GM12878 (cell line): ENCODE data around the gene GCNT4. TPM values are rescaled to one million over a fixed set of nuclear protein-coding genes. Genes with fewer than 3 reads are reported as not detected.

ENCODE experiments used
- ATAC-seq: fragments of 200-7000 bp; cut with Tn5 transposase; 3 replicates; pipeline ENCODE4 v1.9.1; 2020; ENCODE audit warnings: mild to moderate bottlenecking, moderate library complexity
- BruUV-seq: library from RNA; stranded (reverse); fragments of 400-500 nt; replicated peaks from 2 replicates; lab custom pipeline; 2021; lab: Mats Ljungman, UMichigan
- CTCF ChIA-PET: fragments of 300-600 bp; sonication (Branson Sonifier 250); formaldehyde crosslinking; extraction: SDS; loops from one replicate; lab custom pipeline; 2021; ENCODE audit warnings: inconsistent platforms; lab: Yijun Ruan, JAX
- POLR2A ChIA-PET: fragments of 350-600 bp; formaldehyde crosslinking; extraction: SDS; loops from one replicate; lab custom pipeline; 2021; ENCODE audit warnings: inconsistent platforms; lab: Charles Lee
- RAD21 ChIA-PET: fragments of 300-600 bp; sonication (Branson Sonifier 250); formaldehyde crosslinking; loops from one replicate; lab custom pipeline; 2023; ENCODE audit warnings: antibody characterized with exemption; ENCODE audit not compliant: unreplicated experiment; lab: Charles Lee
- SMC1A ChIA-PET: fragments of 300-600 bp; sonication (Branson Sonifier 250); formaldehyde crosslinking; loops from one replicate; lab custom pipeline; 2023; ENCODE audit not compliant: unreplicated experiment, uncharacterized antibody; lab: Charles Lee
- DNase-seq: peaks from one replicate; pipeline ENCODE4 v3.0.0-alpha.2; 2011; ENCODE audit warnings: low read depth, low spot score
- FAIRE-seq: peaks from 3 replicates; lab custom pipeline; 2011; peaks lifted over from hg19 to GRCh38; lab: Jason Lieb, UNC
- H2AFZ ChIP-seq: 2 replicates; pipeline ENCODE4 v1.6.0; 2011; ENCODE audit warnings: low read depth, low read length, control low read depth; ENCODE audit not compliant: control insufficient read depth
- H3K27ac ChIP-seq: 2 replicates; pipeline ENCODE4 v1.5.1; 2011; ENCODE audit warnings: control low read depth; ENCODE audit not compliant: control insufficient read depth, insufficient read depth
- H3K27me3 ChIP-seq, 2 experiments: replicated peaks in 1 of 2; 2 replicates each; pipeline versions ENCODE4 v1.6.0 to v1.6.1; 2011; ENCODE audit warnings: low read length in 1 of 2; ENCODE audit not compliant: control insufficient read depth in 2 of 2, insufficient read depth in 2 of 2
- H3K36me3 ChIP-seq, 2 experiments: 2 replicates each; pipeline ENCODE4 v1.5.1; 2011; ENCODE audit warnings: low read length in 1 of 2; ENCODE audit not compliant: control insufficient read depth in 2 of 2, insufficient read depth in 2 of 2
- H3K4me1 ChIP-seq: 2 replicates; pipeline ENCODE4 v1.6.1; 2011; ENCODE audit warnings: mild to moderate bottlenecking, low read length, moderate library complexity, mixed read lengths; ENCODE audit not compliant: control insufficient read depth, insufficient read depth
- H3K4me2 ChIP-seq: 2 replicates; pipeline ENCODE4 v1.6.0; 2011; ENCODE audit warnings: control low read depth; ENCODE audit not compliant: control insufficient read depth, insufficient read depth
- H3K4me3 ChIP-seq: fragments of 200-600 bp; sonication (generic); 2 replicates; pipeline ENCODE4 v1.5.1; 2016
- H3K79me2 ChIP-seq: 2 replicates; pipeline ENCODE4 v1.6.0; 2011; ENCODE audit warnings: low read length; ENCODE audit not compliant: control insufficient read depth, insufficient read depth
- H3K9ac ChIP-seq: 2 replicates; pipeline ENCODE4 v1.8.0; 2011; ENCODE audit warnings: low read length, control low read depth, mixed read lengths; ENCODE audit not compliant: control insufficient read depth, insufficient read depth
- H3K9me3 ChIP-seq: replicated peaks from 3 replicates; pipeline ENCODE4 v1.5.1; 2011; ENCODE audit warnings: mild to moderate bottlenecking, low read length; ENCODE audit not compliant: control insufficient read depth, insufficient read depth
- H4K20me1 ChIP-seq: 2 replicates; pipeline ENCODE4 v1.6.0; 2011; ENCODE audit not compliant: control insufficient read depth, insufficient read depth
- ETV6 ChIP-seq, 2 experiments: fragments of 450-650 bp in 1 of 2; IDR thresholded peaks in 1 of 2; conservative IDR thresholded peaks in 1 of 2; 2 replicates each; pipeline ENCODE4 v1.6.1; 2014; ENCODE audit warnings: antibody characterized with exemption in 1 of 2, borderline replicate concordance in 1 of 2, low read depth in 1 of 2, mild to moderate bottlenecking in 1 of 2, moderate library complexity in 1 of 2
- EZH2 ChIP-seq: IDR thresholded peaks from 2 replicates; pipeline ENCODE4 v1.6.1; 2012; ENCODE audit warnings: low read depth, mild to moderate bottlenecking, control low read depth, inconsistent platforms, low read length, borderline replicate concordance; ENCODE audit not compliant: control insufficient read depth
- KLF5 ChIP-seq: fragments of 450-650 bp; IDR thresholded peaks from 2 replicates; pipeline ENCODE4 v1.6.1; 2014; ENCODE audit warnings: mild to moderate bottlenecking; ENCODE audit not compliant: partially characterized antibody
- NR2C2 ChIP-seq: IDR thresholded peaks from 2 replicates; pipeline ENCODE4 v1.6.1; 2011; ENCODE audit warnings: borderline replicate concordance, low read depth; ENCODE audit not compliant: control insufficient read depth, insufficient read length
- PAX8 ChIP-seq: fragments of 450-650 bp; IDR thresholded peaks from 2 replicates; pipeline ENCODE4 v1.6.1; 2017; ENCODE audit warnings: mild to moderate bottlenecking, moderate library complexity
- POLR2AphosphoS5 ChIP-seq: IDR thresholded peaks from 2 replicates; pipeline ENCODE4 v1.6.1; 2011; ENCODE audit warnings: mild to moderate bottlenecking, low read length, inconsistent platforms
- ZZZ3 ChIP-seq: IDR thresholded peaks from 2 replicates; pipeline ENCODE4 v1.6.1; 2011; ENCODE audit warnings: low read depth; ENCODE audit not compliant: control insufficient read depth, insufficient read length
- WGBS: methylation state at CpG from one replicate; pipeline ENCODE4 v1.1.6; 2016; ENCODE audit warnings: low lambda C conversion rate; ENCODE audit not compliant: insufficient replicate concordance, insufficient coverage; ENCODE audit errors: missing lambda C conversion rate; 5-methylcytosine and 5-hydroxymethylcytosine counted together
- in situ Hi-C: fragments of 300-500 bp; cut with MboI; formaldehyde crosslinking; loops from 9 replicates; pipeline ENCODE4 v1.14.3; 2018; ENCODE audit warnings: mixed read lengths
- intact Hi-C: fragments of 100-400 bp; cut with micrococcal nuclease; formaldehyde crosslinking; loops from one replicate; pipeline ENCODE4 v1.14.2; 2022; ENCODE audit not compliant: unreplicated experiment
- polyA plus RNA-seq, 11 experiments: library from polyadenylated mRNA; depleted of rRNA in 4 of 11; unstranded in 6 of 11; stranded (reverse) in 5 of 11; fragments of >200 nt; fragmentation: Nextera tagmentation in 4 of 11; fragmentation: Illumina TruSeq in 1 of 11; extraction: Ambion mirVana in 4 of 11; extraction: Trizol in 1 of 11; gene quantifications; 1 replicate in 1 of 11; 2 replicates in 10 of 11; pipeline versions ENCODE4 v1.2.1 to v1.2.3, GENCODE V29; 2011 to 2016; ENCODE audit warnings: inconsistent platforms in 2 of 11, missing spikeins in 2 of 11, low read depth in 1 of 11
- total RNA-seq, 4 experiments: library from RNA; depleted of rRNA in 3 of 4; stranded (reverse); fragments of >200 nt in 3 of 4; fragmentation: Illumina TruSeq in 1 of 4; extraction: Trizol in 1 of 4; gene quantifications; 2 replicates each; pipeline versions ENCODE4 v1.2.1 to v1.2.3, GENCODE V29; 2013 to 2021
- TF ChIP-seq, protein P1 (sequence below): fragments of 450-650 bp; IDR thresholded peaks from 2 replicates; pipeline ENCODE4 v1.6.1; 2016; ENCODE audit warnings: mild to moderate bottlenecking, moderate library complexity, borderline replicate concordance
- TF ChIP-seq, protein P2 (sequence below): IDR thresholded peaks from 2 replicates; pipeline ENCODE4 v1.6.1; 2012; ENCODE audit warnings: improper control_type of control experiment, low read depth, low read length; ENCODE audit not compliant: insufficient replicate concordance
- TF ChIP-seq, protein P3 (sequence below): IDR thresholded peaks from 2 replicates; pipeline ENCODE4 v1.6.1; 2012; ENCODE audit warnings: mild to moderate bottlenecking, low read depth, low read length

Gene GCNT4
- total and polyA plus RNA-seq, 10 of the 15 experiments (the other 5 are each of a cell fraction or from before 2014, with no cell fraction given), result 0.03 to 0.04 TPM; not detected in 8

DNA sequence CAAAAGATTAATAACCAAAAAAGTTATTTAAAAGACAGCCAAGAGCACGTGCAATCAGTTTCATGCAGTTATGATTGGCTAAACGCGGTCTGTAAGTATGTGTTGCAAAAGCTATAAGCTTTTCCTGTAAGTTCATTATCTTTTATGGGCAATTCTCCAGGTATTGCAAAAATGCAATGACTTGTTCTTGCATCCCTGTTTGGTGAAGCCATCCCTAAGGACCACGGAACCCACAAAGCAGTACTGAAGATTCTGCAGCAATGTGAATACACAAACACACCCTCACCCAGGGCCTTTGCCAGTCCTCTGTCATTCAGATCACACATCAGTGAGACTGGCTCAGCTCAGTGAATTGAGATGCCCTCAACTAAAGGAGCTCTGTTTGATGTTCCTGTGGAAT is 11.4 kb downstream of the GCNT4 start:
- RAD21 ChIA-PET, result no interaction called here
- no peak overlapping the region for H3K9ac ChIP-seq
- no peaks in the 10 kb centered on the region for H4K20me1 ChIP-seq
- intact Hi-C loops (loop anchor here (10.0 kb wide), 1 partner anchor 634 kb away; no protein-coding TSS in a partner anchor), in situ Hi-C loops (no loop called here)
- peaks cover 4% of the 10 kb centered on the region; the same call in 1 of the 2 replicates for H3K4me1 ChIP-seq
- no peaks in the 10 kb centered on the region for H3K79me2 ChIP-seq
- H3K27me3 ChIP-seq, result 0 out of 4 replicates have a peak, but pooled peaks cover 0 to 3% of the 10 kb centered on the region in 2 experiments
- SMC1A ChIA-PET, result no interaction called here
- H3K9me3 ChIP-seq, result no peaks in the 10 kb centered on the region
- FAIRE-seq (no peak), ATAC-seq (no peak), DNase-seq (no peak)
- no peak overlapping the region for H3K4me2 ChIP-seq
- H3K4me3 ChIP-seq, result no peak overlapping the region
- no peak overlapping the region for H2AFZ ChIP-seq
- no peaks in the 10 kb centered on the region for H3K36me3 ChIP-seq
- CTCF ChIA-PET, result interaction anchor here (0.9 kb wide), 1 partner anchor 9 kb away, joined by 4 read pairs; no protein-coding TSS in a partner anchor
- POLR2A ChIA-PET, result no interaction called here
- no peak overlapping the region for H3K27ac ChIP-seq
- BruUV-seq, result no TSS peak
- 61% methylated on average over 4 of the region's 4 CpGs for WGBS
- no peak for TF ChIP-seq PAX8
- TF ChIP-seq, protein P1, sequence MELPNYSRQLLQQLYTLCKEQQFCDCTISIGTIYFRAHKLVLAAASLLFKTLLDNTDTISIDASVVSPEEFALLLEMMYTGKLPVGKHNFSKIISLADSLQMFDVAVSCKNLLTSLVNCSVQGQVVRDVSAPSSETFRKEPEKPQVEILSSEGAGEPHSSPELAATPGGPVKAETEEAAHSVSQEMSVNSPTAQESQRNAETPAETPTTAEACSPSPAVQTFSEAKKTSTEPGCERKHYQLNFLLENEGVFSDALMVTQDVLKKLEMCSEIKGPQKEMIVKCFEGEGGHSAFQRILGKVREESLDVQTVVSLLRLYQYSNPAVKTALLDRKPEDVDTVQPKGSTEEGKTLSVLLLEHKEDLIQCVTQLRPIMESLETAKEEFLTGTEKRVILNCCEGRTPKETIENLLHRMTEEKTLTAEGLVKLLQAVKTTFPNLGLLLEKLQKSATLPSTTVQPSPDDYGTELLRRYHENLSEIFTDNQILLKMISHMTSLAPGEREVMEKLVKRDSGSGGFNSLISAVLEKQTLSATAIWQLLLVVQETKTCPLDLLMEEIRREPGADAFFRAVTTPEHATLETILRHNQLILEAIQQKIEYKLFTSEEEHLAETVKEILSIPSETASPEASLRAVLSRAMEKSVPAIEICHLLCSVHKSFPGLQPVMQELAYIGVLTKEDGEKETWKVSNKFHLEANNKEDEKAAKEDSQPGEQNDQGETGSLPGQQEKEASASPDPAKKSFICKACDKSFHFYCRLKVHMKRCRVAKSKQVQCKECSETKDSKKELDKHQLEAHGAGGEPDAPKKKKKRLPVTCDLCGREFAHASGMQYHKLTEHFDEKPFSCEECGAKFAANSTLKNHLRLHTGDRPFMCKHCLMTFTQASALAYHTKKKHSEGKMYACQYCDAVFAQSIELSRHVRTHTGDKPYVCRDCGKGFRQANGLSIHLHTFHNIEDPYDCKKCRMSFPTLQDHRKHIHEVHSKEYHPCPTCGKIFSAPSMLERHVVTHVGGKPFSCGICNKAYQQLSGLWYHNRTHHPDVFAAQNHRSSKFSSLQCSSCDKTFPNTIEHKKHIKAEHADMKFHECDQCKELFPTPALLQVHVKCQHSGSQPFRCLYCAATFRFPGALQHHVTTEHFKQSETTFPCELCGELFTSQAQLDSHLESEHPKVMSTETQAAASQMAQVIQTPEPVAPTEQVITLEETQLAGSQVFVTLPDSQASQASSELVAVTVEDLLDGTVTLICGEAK, result no peak
- TF ChIP-seq, protein P2, sequence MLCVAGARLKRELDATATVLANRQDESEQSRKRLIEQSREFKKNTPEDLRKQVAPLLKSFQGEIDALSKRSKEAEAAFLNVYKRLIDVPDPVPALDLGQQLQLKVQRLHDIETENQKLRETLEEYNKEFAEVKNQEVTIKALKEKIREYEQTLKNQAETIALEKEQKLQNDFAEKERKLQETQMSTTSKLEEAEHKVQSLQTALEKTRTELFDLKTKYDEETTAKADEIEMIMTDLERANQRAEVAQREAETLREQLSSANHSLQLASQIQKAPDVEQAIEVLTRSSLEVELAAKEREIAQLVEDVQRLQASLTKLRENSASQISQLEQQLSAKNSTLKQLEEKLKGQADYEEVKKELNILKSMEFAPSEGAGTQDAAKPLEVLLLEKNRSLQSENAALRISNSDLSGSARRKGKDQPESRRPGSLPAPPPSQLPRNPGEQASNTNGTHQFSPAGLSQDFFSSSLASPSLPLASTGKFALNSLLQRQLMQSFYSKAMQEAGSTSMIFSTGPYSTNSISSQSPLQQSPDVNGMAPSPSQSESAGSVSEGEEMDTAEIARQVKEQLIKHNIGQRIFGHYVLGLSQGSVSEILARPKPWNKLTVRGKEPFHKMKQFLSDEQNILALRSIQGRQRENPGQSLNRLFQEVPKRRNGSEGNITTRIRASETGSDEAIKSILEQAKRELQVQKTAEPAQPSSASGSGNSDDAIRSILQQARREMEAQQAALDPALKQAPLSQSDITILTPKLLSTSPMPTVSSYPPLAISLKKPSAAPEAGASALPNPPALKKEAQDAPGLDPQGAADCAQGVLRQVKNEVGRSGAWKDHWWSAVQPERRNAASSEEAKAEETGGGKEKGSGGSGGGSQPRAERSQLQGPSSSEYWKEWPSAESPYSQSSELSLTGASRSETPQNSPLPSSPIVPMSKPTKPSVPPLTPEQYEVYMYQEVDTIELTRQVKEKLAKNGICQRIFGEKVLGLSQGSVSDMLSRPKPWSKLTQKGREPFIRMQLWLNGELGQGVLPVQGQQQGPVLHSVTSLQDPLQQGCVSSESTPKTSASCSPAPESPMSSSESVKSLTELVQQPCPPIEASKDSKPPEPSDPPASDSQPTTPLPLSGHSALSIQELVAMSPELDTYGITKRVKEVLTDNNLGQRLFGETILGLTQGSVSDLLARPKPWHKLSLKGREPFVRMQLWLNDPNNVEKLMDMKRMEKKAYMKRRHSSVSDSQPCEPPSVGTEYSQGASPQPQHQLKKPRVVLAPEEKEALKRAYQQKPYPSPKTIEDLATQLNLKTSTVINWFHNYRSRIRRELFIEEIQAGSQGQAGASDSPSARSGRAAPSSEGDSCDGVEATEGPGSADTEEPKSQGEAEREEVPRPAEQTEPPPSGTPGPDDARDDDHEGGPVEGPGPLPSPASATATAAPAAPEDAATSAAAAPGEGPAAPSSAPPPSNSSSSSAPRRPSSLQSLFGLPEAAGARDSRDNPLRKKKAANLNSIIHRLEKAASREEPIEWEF, result no peak
- TF ChIP-seq POLR2AphosphoS5, result no peak
- TF ChIP-seq, protein P3, sequence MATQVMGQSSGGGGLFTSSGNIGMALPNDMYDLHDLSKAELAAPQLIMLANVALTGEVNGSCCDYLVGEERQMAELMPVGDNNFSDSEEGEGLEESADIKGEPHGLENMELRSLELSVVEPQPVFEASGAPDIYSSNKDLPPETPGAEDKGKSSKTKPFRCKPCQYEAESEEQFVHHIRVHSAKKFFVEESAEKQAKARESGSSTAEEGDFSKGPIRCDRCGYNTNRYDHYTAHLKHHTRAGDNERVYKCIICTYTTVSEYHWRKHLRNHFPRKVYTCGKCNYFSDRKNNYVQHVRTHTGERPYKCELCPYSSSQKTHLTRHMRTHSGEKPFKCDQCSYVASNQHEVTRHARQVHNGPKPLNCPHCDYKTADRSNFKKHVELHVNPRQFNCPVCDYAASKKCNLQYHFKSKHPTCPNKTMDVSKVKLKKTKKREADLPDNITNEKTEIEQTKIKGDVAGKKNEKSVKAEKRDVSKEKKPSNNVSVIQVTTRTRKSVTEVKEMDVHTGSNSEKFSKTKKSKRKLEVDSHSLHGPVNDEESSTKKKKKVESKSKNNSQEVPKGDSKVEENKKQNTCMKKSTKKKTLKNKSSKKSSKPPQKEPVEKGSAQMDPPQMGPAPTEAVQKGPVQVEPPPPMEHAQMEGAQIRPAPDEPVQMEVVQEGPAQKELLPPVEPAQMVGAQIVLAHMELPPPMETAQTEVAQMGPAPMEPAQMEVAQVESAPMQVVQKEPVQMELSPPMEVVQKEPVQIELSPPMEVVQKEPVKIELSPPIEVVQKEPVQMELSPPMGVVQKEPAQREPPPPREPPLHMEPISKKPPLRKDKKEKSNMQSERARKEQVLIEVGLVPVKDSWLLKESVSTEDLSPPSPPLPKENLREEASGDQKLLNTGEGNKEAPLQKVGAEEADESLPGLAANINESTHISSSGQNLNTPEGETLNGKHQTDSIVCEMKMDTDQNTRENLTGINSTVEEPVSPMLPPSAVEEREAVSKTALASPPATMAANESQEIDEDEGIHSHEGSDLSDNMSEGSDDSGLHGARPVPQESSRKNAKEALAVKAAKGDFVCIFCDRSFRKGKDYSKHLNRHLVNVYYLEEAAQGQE, result no peak
- no peak for TF ChIP-seq EZH2
- TF ChIP-seq ZZZ3, result no peak
- TF ChIP-seq ETV6 (conservative IDR thresholded peaks at IDR 0.05 in 1 of 2, IDR thresholded peaks at IDR 0.05 in 1 of 2; ENCODE audit: borderline replicate concordance in 1 of 2, low read depth in 1 of 2), result no peak
- TF ChIP-seq NR2C2, result no peak
- no peak for TF ChIP-seq KLF5
